Stimulated activated CD8-positive, alpha-beta memory T cell treated with anti-CD3 and anti-CD28 coated beads, Interleukin-2, amount 100 ng/mL, for 1 hour (primary cell): Measurements from ENCODE around the gene ATIC.

ENCODE experiments used
- DNase-seq, 2 donors: peaks; one replicate each; pipeline ENCODE4 v3.0.0-alpha.2; 2020; ENCODE audit warnings: low read depth in 2 of 2

Gene ATIC

GRCh38 chr2:215361211-215361875, 49.5 kb downstream of the ATIC start:
- no peak for DNase-seq

GRCh38 chr2:215361876-215362561, 50.2 kb downstream of the ATIC start:
- no peak for DNase-seq

GRCh38 chr2:215362562-215362904, 50.7 kb downstream of the ATIC start:
- no peak for DNase-seq

- DNase-seq = no peak
Observed at GRCh38 chr2:215363039-215363438, 51.2 kb downstream of the ATIC start.

- DNase-seq = no peak
Observed at GRCh38 chr2:215363461-215364156, 51.8 kb downstream of the ATIC start.

GRCh38 chr2:215364157-215365155, 52.6 kb downstream of the ATIC start:
- DNase-seq = no peak

- DNase-seq = no peak
Observed at GRCh38 chr2:215365184-215365658, 53.4 kb downstream of the ATIC start.

- no peak for DNase-seq
Observed at GRCh38 chr2:215366440-215367032, 54.7 kb downstream of the ATIC start.

- DNase-seq = no peak
Observed at GRCh38 chr2:215367662-215368492, 56.0 kb downstream of the ATIC start.

- no peak for DNase-seq
Observed at GRCh38 chr2:215368493-215368809, 56.6 kb downstream of the ATIC start.

GRCh38 chr2:215369181-215369760, 57.4 kb downstream of the ATIC start:
- no peak for DNase-seq

- no peak for DNase-seq
Observed at GRCh38 chr2:215370112-215370965, 58.5 kb downstream of the ATIC start.

GRCh38 chr2:215371915-215372897, 60.3 kb downstream of the ATIC start:
- DNase-seq = no peak

- DNase-seq = no peak
Observed at GRCh38 chr2:215372968-215373649, 61.2 kb downstream of the ATIC start.

GRCh38 chr2:215374002-215374401, 62.1 kb downstream of the ATIC start:
- no peak for DNase-seq

- no peak for DNase-seq
Observed at GRCh38 chr2:215374642-215375466, 63.0 kb downstream of the ATIC start.

GRCh38 chr2:215375467-215375830, 63.6 kb downstream of the ATIC start:
- no peak for DNase-seq
